Kidney (tissue), 14 donors: ENCODE measurements around the gene TMPRSS4. TPM values are rescaled to one million over a fixed set of nuclear protein-coding genes. Genes with fewer than 3 reads are reported as not detected.

Source experiments
- DNase-seq, 5 donors: peaks; one replicate each; pipeline ENCODE4 v3.0.0-alpha.2; 2013 to 2020
- FAIRE-seq: peaks from 2 replicates; lab custom pipeline; 2012; peaks lifted over from hg19 to GRCh38; lab: Jason Lieb, UNC
- H3K27ac ChIP-seq, 2 donors: one replicate each; pipeline ENCODE4 v1.7.0; 2013; ENCODE audit warnings: low read depth in 2 of 2, low read length in 2 of 2, inconsistent platforms in 1 of 2
- H3K27me3 ChIP-seq: one replicate; pipeline ENCODE4 v1.7.1; 2013; ENCODE audit warnings: low read length, inconsistent platforms; ENCODE audit not compliant: control insufficient read depth, insufficient read depth
- H3K36me3 ChIP-seq, 3 donors: one replicate each; pipeline versions ENCODE4 v1.7.0 to v1.7.1; 2013; ENCODE audit warnings: low read length in 3 of 3, control low read depth in 1 of 3, inconsistent platforms in 1 of 3; ENCODE audit not compliant: insufficient read depth in 3 of 3, control insufficient read depth in 2 of 3
- H3K4me1 ChIP-seq, 3 donors: one replicate each; pipeline versions ENCODE4 v1.7.0 to v1.7.1; 2013; ENCODE audit warnings: low read length in 3 of 3, inconsistent platforms in 1 of 3, low read depth in 1 of 3; ENCODE audit not compliant: control insufficient read depth in 2 of 3, insufficient read depth in 2 of 3
- H3K4me3 ChIP-seq, 3 donors: one replicate each; pipeline versions ENCODE4 v1.7.0 to v1.8.1; 2013; ENCODE audit warnings: low read length in 3 of 3, control low read depth in 1 of 3, inconsistent platforms in 1 of 3
- H3K9ac ChIP-seq, 3 donors: one replicate each; pipeline versions ENCODE4 v1.7.0 to v1.7.1; 2013; ENCODE audit warnings: low read length in 3 of 3, control low read depth in 1 of 3, inconsistent platforms in 1 of 3
- H3K9me3 ChIP-seq, 3 donors: one replicate each; pipeline versions ENCODE4 v1.7.0 to v1.7.1; 2013; ENCODE audit warnings: low read length in 3 of 3, control low read depth in 1 of 3, inconsistent platforms in 1 of 3; ENCODE audit not compliant: control insufficient read depth in 2 of 3, insufficient read depth in 1 of 3
- CTCF ChIP-seq: IDR thresholded peaks from 3 replicates; pipeline ENCODE4 v1.5.1; 2012; ENCODE audit warnings: mild to moderate bottlenecking, moderate library complexity, borderline replicate concordance; ENCODE audit not compliant: insufficient read depth; ENCODE audit errors: extremely low read depth
- intact Hi-C: fragments of 100-400 bp; cut with DNase I; formaldehyde crosslinking; loops from one replicate; pipeline ENCODE4 v1.11.1; 2022
- polyA plus RNA-seq: library from polyadenylated mRNA; stranded (reverse); fragments of 350-450 nt; fragmentation: Illumina TruSeq; extraction: RNeasy Lipid Tissue Mini Kit (QIAGEN cat#74804); gene quantifications from one replicate; pipeline ENCODE4 v1.2.3, GENCODE V29; 2014; ENCODE audit warnings: low read depth, low replicate concordance; ENCODE audit not compliant: insufficient read depth
- total RNA-seq: library from RNA; stranded (reverse); fragmentation: NEBNext Ultra II Directional; extraction: Animal tissue kit (Norgen Biotek cat#: 25700); gene quantifications from one replicate; pipeline ENCODE4 v1.2.1, GENCODE V29; 2021
- donor health status: control.
- donor health status: control.
- donor health status: control.
- donor health status: control.
- donor health status: control.
- donor health status: DM: yes; HTN: yes; CAD: no.
- donor health status: Normal renal cell carcinoma (clear cell type).

Gene TMPRSS4
- total and polyA plus RNA-seq, 2 donors from 2014 or later: 27.8 to 234 TPM

DNA sequence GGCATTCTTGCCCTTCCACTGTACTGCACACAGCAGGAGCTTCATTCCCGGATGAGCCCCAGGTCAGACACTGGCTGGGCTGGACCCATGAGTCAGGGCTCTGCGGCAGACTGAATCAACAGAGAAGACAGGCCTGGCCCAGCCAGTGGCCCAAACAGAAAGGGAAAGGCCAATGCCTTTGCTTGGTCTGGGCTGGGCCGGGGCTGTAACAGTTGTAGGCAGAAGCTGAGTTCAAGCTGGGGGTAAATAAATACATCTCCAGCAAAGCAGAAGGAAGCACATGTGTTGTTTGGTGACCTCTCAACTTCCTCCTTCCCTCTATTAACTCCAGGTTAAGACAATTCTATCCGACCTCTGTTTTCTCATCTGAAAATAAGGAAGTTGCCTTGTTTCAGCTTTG, 11.7 kb downstream of the TMPRSS4 start:
- FAIRE-seq: no peak
- Histone ChIP-seq H3K27me3 (no peaks in the 10 kb centered on the region), H3K9me3 (no peaks in the 10 kb centered on the region), H3K27ac (no peak overlapping the region), H3K4me1 (peaks cover 0 to 14% (median 11%) of the 10 kb centered on the region in 3 donors), H3K9ac (no peak overlapping the region), H3K36me3 (no peaks in the 10 kb centered on the region), H3K4me3 (no peak overlapping the region)
- peak in 3 of 5 donors; percentile 35 to 87 (median 82) for DNase-seq
- TF ChIP-seq CTCF: no peak
- intact Hi-C loops: no loop called here

GRCh38 chr11:118090545-118091162, 13.8 kb downstream of the TMPRSS4 start:
- H3K36me3 ChIP-seq: no peaks in the 10 kb centered on the region
- no peaks in the 10 kb centered on the region for H3K9me3 ChIP-seq
- intact Hi-C loops: no loop called here
- peaks cover 0 to 7% (median 0%) of the 10 kb centered on the region in 3 donors for H3K4me1 ChIP-seq
- H3K9ac ChIP-seq: no peak overlapping the region
- FAIRE-seq: no peak
- no peak for TF ChIP-seq CTCF
- H3K27ac ChIP-seq: no peak overlapping the region
- DNase-seq: no peak
- H3K4me3 ChIP-seq: peak overlapping the region in 2 of 3 donors; percentile 37 to 44
- H3K27me3 ChIP-seq: no peaks in the 10 kb centered on the region

DNA sequence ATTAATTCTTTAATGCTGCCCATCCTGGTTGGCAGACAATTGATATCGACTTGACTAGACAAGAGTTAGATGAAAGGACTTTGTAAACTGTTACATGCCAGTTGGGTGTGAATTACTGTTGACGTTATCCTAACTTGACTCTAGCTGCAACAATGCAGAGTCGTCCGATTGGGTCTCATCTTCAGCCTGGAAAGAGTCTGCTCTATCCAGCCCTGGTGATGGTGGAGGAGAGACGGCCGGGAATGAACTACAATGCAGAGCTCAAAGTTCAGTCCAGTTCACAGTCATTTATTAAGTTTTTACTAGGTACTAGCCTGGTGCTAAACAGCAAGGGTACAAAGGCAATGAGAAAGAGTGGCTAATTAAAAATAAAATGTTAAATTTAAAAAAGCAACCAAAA, 14.8 kb downstream of the TMPRSS4 start:
- Histone ChIP-seq H3K4me3 (peak overlapping the region in 1 of 3 donors; percentile 60), H3K36me3 (no peaks in the 10 kb centered on the region), H3K4me1 (peaks cover 0 to 10% (median 0%) of the 10 kb centered on the region in 3 donors), H3K9ac (no peak overlapping the region), H3K27ac (no peak overlapping the region), H3K9me3 (no peaks in the 10 kb centered on the region), H3K27me3 (no peaks in the 10 kb centered on the region)
- DNase-seq (peak in 1 of 5 donors; percentile 48), FAIRE-seq (no peak)
- intact Hi-C loops: no loop called here
- no peak for TF ChIP-seq CTCF
